ENCODE measurements around the gene CACNG5. TPM values are rescaled to one million over a fixed set of nuclear protein-coding genes. Genes with fewer than 3 reads are reported as not detected.

The CACNG5 gene
- polyA plus RNA-seq, 1 experiment, result not detected

DNA sequence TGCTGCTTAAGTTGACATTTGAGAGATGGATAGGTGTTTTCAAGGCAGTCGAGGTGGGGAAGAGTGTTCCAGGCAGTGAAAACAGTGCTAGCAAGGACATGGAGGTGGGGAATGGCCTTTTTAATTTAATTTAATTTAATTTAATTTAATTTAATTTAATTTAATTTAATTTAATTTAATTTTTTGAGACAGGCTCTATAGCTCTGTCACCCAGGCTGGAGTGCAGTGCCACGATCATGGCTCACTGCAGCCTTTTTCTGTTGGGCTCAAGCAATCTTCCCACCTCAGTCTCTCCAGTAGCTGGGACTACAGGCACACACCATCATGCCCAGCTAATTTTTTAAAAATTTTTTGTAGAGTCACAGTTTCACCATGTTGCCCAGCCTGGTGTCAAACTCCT is 97.4 kb downstream of the CACNG5 start:
- Histone ChIP-seq H3K27me3 (ENCODE audit: control insufficient read depth, insufficient read depth, low read length) (peaks cover 18% of the 10 kb centered on the region), H3K4me3 (ENCODE audit: low read depth, low read length) (no peak overlapping the region), H3K27ac (ENCODE audit: low read depth, low read length) (no peak overlapping the region), H3K9me3 (ENCODE audit: control insufficient read depth, insufficient read depth, low read length) (peaks cover 2% of the 10 kb centered on the region; the same call in 1 of the 2 replicates)
- ChIA-PET POLR2A (no interaction called here), CTCF (no interaction called here)
- TF ChIP-seq, protein P1, sequence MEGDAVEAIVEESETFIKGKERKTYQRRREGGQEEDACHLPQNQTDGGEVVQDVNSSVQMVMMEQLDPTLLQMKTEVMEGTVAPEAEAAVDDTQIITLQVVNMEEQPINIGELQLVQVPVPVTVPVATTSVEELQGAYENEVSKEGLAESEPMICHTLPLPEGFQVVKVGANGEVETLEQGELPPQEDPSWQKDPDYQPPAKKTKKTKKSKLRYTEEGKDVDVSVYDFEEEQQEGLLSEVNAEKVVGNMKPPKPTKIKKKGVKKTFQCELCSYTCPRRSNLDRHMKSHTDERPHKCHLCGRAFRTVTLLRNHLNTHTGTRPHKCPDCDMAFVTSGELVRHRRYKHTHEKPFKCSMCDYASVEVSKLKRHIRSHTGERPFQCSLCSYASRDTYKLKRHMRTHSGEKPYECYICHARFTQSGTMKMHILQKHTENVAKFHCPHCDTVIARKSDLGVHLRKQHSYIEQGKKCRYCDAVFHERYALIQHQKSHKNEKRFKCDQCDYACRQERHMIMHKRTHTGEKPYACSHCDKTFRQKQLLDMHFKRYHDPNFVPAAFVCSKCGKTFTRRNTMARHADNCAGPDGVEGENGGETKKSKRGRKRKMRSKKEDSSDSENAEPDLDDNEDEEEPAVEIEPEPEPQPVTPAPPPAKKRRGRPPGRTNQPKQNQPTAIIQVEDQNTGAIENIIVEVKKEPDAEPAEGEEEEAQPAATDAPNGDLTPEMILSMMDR (IDR thresholded peaks at IDR 0.05; ENCODE audit: low read depth, low read length), result no peak
- no peak for DNase-seq (ENCODE audit: low read depth, low spot score)

DNA sequence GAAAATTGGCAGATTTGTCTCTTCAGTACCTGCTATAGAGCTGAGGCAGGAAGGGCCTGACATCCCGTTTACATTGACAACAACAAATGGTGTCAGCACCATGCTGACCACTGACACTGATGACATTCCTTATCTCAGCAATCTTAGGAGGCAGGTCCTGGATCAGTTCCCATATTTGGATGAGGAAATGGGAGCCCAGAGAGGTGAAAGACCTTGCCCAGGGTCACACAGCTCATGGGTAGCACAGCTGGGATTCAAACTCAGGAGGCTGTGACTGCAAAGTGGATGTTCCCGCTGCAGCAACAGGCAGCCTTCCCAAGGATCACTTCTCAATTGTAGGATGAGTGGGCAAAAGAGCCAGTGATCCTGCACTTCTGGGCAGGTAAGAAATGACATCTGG is 99.1 kb downstream of the CACNG5 start:
- peaks cover 19% of the 10 kb centered on the region for H3K27me3 ChIP-seq (ENCODE audit: control insufficient read depth, insufficient read depth, low read length)
- POLR2A ChIA-PET, result no interaction called here
- H3K4me3 ChIP-seq (ENCODE audit: low read depth, low read length), result no peak overlapping the region
- CTCF ChIA-PET, result no interaction called here
- DNase-seq (ENCODE audit: low read depth, low spot score), result no peak
- H3K27ac ChIP-seq (ENCODE audit: low read depth, low read length), result no peak overlapping the region
- peaks cover 10% of the 10 kb centered on the region for H3K9me3 ChIP-seq (ENCODE audit: control insufficient read depth, insufficient read depth, low read length)
- TF ChIP-seq, protein P1 (IDR thresholded peaks at IDR 0.05; ENCODE audit: low read depth, low read length), result no peak

Small RNAs within 50 kb of the gene (small RNA-seq; reads per million reads assigned to genes)
- gene MIR634 (ENCODE audit: insufficient read length, low read depth) (not detected), gene RNA5SP446 (ENCODE audit: insufficient read length, low read depth) (not detected)

Other genes starting within 250 kb of the CACNG5 start
- gene CACNG4, start 129.6 kb downstream of the CACNG5 start, polyA plus RNA-seq (2011; rRNA removed), result 0.21 and 0.25 TPM in 2 replicates
- not detected in 2 replicates for gene CACNG1, start 209.4 kb downstream of the CACNG5 start, polyA plus RNA-seq (2011; rRNA removed)